OCI-LY1 (cell line): ENCODE data around the gene GSX1.

ENCODE experiments used
- H2AFZ ChIP-seq: fragments of 200-600 bp; sonication (generic), shearing (Covaris generic); 2 replicates; pipeline ENCODE4 v1.6.0; 2014; ENCODE audit warnings: antibody characterized with exemption, mild to moderate bottlenecking, low read length
- H3F3A ChIP-seq: fragments of 200-600 bp; sonication (generic), shearing (Covaris generic); 2 replicates; pipeline ENCODE4 v1.6.0; 2014; ENCODE audit warnings: mild to moderate bottlenecking, antibody characterized with exemption, low read length, moderate library complexity; ENCODE audit not compliant: insufficient read depth
- H3K27ac ChIP-seq: fragments of 200-600 bp; sonication (generic); 2 replicates; pipeline ENCODE4 v1.5.1; 2014; ENCODE audit warnings: low read length, mixed run types, mild to moderate bottlenecking, low read depth; ENCODE audit not compliant: poor library complexity, severe bottlenecking
- H3K27me3 ChIP-seq: fragments of 200-600 bp; sonication (generic); 2 replicates; pipeline ENCODE4 v1.6.0; 2014; ENCODE audit warnings: antibody characterized with exemption, mild to moderate bottlenecking, low read length, moderate library complexity; ENCODE audit not compliant: insufficient read depth
- H3K36me3 ChIP-seq: fragments of 200-600 bp; sonication (generic); 2 replicates; pipeline ENCODE4 v1.6.1; 2014; ENCODE audit warnings: mild to moderate bottlenecking, antibody characterized with exemption, low read length, moderate library complexity, mixed read lengths; ENCODE audit not compliant: insufficient read depth
- H3K4me1 ChIP-seq: fragments of 200-600 bp; sonication (generic); 2 replicates; pipeline ENCODE4 v1.5.1; 2014; ENCODE audit warnings: mild to moderate bottlenecking, low read length, moderate library complexity; ENCODE audit not compliant: insufficient read depth, severe bottlenecking
- H3K4me2 ChIP-seq: fragments of 200-600 bp; sonication (generic), shearing (Covaris generic); 2 replicates; pipeline ENCODE4 v1.6.1; 2014; ENCODE audit warnings: low read length
- H3K4me3 ChIP-seq: fragments of 200-600 bp; sonication (generic); 2 replicates; pipeline ENCODE4 v1.5.1; 2014; ENCODE audit warnings: low read length, low read depth, mild to moderate bottlenecking, mixed read lengths; ENCODE audit not compliant: poor library complexity, severe bottlenecking
- H3K79me2 ChIP-seq: fragments of 200-600 bp; shearing (Covaris generic); 2 replicates; pipeline ENCODE4 v1.6.1; 2016; ENCODE audit warnings: mixed run types, low read length, mixed read lengths; ENCODE audit not compliant: insufficient read depth
- H3K9ac ChIP-seq: fragments of 200-600 bp; sonication (generic), shearing (Covaris generic); 2 replicates; pipeline ENCODE4 v1.6.1; 2014; ENCODE audit warnings: mild to moderate bottlenecking, low read length, mixed read lengths
- H3K9me2 ChIP-seq: fragments of 200-600 bp; sonication (generic), shearing (Covaris generic); 2 replicates; pipeline ENCODE4 v1.6.1; 2014; ENCODE audit warnings: low read depth, mild to moderate bottlenecking, low read length, mixed read lengths
- H3K9me3 ChIP-seq: fragments of 200-600 bp; shearing (Covaris generic); 2 replicates; pipeline ENCODE4 v1.6.1; 2014; ENCODE audit warnings: low read length, mixed read lengths
- H4K20me1 ChIP-seq: fragments of 200-600 bp; sonication (generic), shearing (Covaris generic); 2 replicates; pipeline ENCODE4 v1.6.0; 2016; ENCODE audit warnings: mild to moderate bottlenecking, low read length; ENCODE audit not compliant: insufficient read depth
- CTCF ChIP-seq: fragments of 200-600 bp; sonication (generic), shearing (Covaris generic); IDR thresholded peaks from 2 replicates; pipeline ENCODE4 v1.5.1; 2017; ENCODE audit warnings: mild to moderate bottlenecking, antibody characterized with exemption, low read length, moderate library complexity, mixed read lengths
- EZH2 ChIP-seq: fragments of 200-600 bp; sonication (generic), shearing (Covaris generic); IDR thresholded peaks from 2 replicates; pipeline ENCODE4 v1.8.0; 2017; ENCODE audit warnings: borderline replicate concordance, mixed run types, mild to moderate bottlenecking, antibody characterized with exemption, low read length, moderate library complexity, mixed read lengths

The GSX1 gene

GRCh38 chr13:27793507-27794367 lies 1.5 kb downstream of the GSX1 start:
- H3K27me3 ChIP-seq: no peaks in the 10 kb centered on the region
- no peaks in the 10 kb centered on the region for H3K79me2 ChIP-seq
- no peak overlapping the region for H3K4me2 ChIP-seq
- no peak overlapping the region for H3K27ac ChIP-seq
- TF ChIP-seq EZH2 (no peak), CTCF (no peak)
- H3K36me3 ChIP-seq: no peaks in the 10 kb centered on the region
- H3F3A ChIP-seq: no peaks in the 10 kb centered on the region
- no peak overlapping the region for H3K9ac ChIP-seq
- H2AFZ ChIP-seq: no peak overlapping the region
- no peaks in the 10 kb centered on the region for H3K9me2 ChIP-seq
- no peaks in the 10 kb centered on the region for H3K9me3 ChIP-seq
- no peaks in the 10 kb centered on the region for H4K20me1 ChIP-seq
- no peak overlapping the region for H3K4me3 ChIP-seq
- peaks cover 17% of the 10 kb centered on the region for H3K4me1 ChIP-seq

- no peak for TF ChIP-seq CTCF
- TF ChIP-seq EZH2: no peak
- Histone ChIP-seq H3K36me3 (no peaks in the 10 kb centered on the region), H3K9me2 (no peaks in the 10 kb centered on the region), H3K9ac (no peak overlapping the region), H3K4me2 (no peak overlapping the region), H3K27ac (no peak overlapping the region), H3K9me3 (no peaks in the 10 kb centered on the region), H2AFZ (no peak overlapping the region), H4K20me1 (no peaks in the 10 kb centered on the region), H3F3A (no peaks in the 10 kb centered on the region), H3K4me1 (peaks cover 13% of the 10 kb centered on the region), H3K79me2 (no peaks in the 10 kb centered on the region), H3K4me3 (no peak overlapping the region), H3K27me3 (no peaks in the 10 kb centered on the region)
These were observed 2.0 kb downstream of the GSX1 start for GRCh38 chr13:27794368-27794691.

- Histone ChIP-seq H3K9ac (no peak overlapping the region), H3K27ac (no peak overlapping the region), H3K4me2 (no peak overlapping the region), H3K9me2 (no peaks in the 10 kb centered on the region), H3K9me3 (no peaks in the 10 kb centered on the region), H2AFZ (no peak overlapping the region), H3K79me2 (no peaks in the 10 kb centered on the region), H3K27me3 (no peaks in the 10 kb centered on the region), H4K20me1 (no peaks in the 10 kb centered on the region), H3K36me3 (no peaks in the 10 kb centered on the region), H3F3A (no peaks in the 10 kb centered on the region), H3K4me1 (peaks cover 5% of the 10 kb centered on the region), H3K4me3 (no peak overlapping the region)
- TF ChIP-seq CTCF (no peak), EZH2 (no peak)
These were observed 2.8 kb downstream of the GSX1 start for GRCh38 chr13:27794921-27795717.
